ENCODE results near the gene LCT. TPM values are rescaled to one million over a fixed set of nuclear protein-coding genes. Genes with fewer than 3 reads are reported as not detected.

Gene LCT
- polyA plus RNA-seq, 4 donors, result 37.0 to 332 (median 73.6) TPM

DNA sequence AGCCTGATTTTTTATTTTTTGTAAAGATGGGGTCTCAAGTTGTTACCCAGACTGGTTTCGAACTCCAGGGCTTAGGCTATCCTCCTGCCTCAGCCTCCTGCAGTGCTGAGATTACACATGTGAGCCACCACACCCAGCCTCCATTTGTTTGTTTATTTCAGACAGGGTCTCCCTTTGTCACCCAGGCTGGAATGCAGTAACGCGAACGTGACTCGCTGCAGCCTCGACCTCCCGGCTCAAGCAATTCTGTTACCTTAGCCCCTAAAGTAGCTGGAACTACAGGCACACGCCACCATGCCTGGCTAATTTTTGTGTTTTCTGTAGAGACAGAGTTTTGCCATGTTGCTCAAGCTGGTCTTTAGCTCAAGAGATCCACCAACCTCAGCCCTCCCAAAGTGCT lies 68.1 kb downstream of the LCT start:
- peaks cover 9 to 56% (median 18%) of the 10 kb centered on the region in 3 donors for H3K36me3 ChIP-seq (ENCODE audit: control insufficient read depth in 3 of 3, insufficient read depth in 2 of 3, low read depth in 1 of 3, low read length in 3 of 3)
- H3K27ac ChIP-seq (ENCODE audit: low read depth in 1 of 3, low read length in 2 of 3), result no peak overlapping the region
- DNase-seq (no peak), FAIRE-seq (no peak)
- no peak overlapping the region for H3K4me3 ChIP-seq (ENCODE audit: low read depth in 1 of 3, low read length in 3 of 3)
- H3K4me1 ChIP-seq (ENCODE audit: control insufficient read depth in 3 of 3, insufficient read depth in 2 of 3, low read depth in 1 of 3, low read length in 2 of 3), result no peaks in the 10 kb centered on the region
- peaks cover 0 to 6% of the 10 kb centered on the region in 2 donors for H3K9me3 ChIP-seq (ENCODE audit: control insufficient read depth in 2 of 2, insufficient read depth in 1 of 2, low read depth in 1 of 2, low read length in 1 of 2)
- WGBS, 3 donors, result 96 to 100% (median 97%) methylated on average over 8 of the region's 8 CpGs
- H3K27me3 ChIP-seq (ENCODE audit: control insufficient read depth in 3 of 3, insufficient read depth in 3 of 3, low read length in 3 of 3), result no peaks in the 10 kb centered on the region

DNA sequence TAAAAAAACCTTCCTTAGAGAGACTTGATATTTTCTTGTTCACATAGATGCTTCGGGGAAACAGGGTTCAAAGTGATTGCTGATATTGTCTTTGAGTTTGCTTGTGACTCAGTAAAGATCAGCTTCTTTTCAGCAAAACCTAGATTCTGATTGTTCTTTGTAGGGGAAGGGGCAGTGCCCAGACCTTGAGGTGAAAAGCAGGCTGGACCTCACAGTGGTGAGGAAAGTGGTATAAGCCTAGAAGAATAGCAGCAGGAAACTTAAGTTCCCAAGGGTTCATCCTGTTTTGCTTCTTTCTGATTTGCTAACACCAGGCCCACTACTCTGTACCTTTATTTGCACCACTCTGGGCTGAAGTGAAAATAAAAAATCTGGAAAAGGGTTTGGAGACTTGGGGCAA lies 74.5 kb downstream of the LCT start:
- no peak for FAIRE-seq
- Histone ChIP-seq H3K9me3 (ENCODE audit: control insufficient read depth in 2 of 2, insufficient read depth in 1 of 2, low read depth in 1 of 2, low read length in 1 of 2) (no peaks in the 10 kb centered on the region), H3K36me3 (ENCODE audit: control insufficient read depth in 3 of 3, insufficient read depth in 2 of 3, low read depth in 1 of 3, low read length in 3 of 3) (peaks cover 11 to 51% (median 13%) of the 10 kb centered on the region in 3 donors)

DNA sequence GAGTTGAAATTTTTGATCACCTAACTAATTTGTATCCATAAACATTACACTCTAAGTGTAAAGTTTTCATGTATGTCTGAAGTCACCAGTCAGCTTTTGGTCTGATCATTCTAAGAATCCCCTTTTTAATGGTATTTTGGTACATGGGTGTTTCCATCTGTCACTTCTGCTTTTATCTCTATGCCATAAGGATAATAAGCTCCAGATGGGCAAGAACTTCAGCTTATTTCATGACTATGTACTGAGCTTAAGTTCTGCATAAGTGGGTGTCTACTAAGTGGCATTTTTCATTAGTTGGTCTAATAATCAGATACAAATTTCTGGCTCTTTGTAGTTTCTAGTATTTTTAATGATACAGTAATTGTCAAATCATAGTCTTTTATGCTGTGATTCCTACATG lies 75.0 kb downstream of the LCT start:
- FAIRE-seq, result no peak
- H3K9me3 ChIP-seq (ENCODE audit: control insufficient read depth in 2 of 2, insufficient read depth in 1 of 2, low read depth in 1 of 2, low read length in 1 of 2), result no peaks in the 10 kb centered on the region
- H3K27me3 ChIP-seq (ENCODE audit: control insufficient read depth in 3 of 3, insufficient read depth in 3 of 3, low read length in 3 of 3), result no peaks in the 10 kb centered on the region
- H3K4me1 ChIP-seq (ENCODE audit: control insufficient read depth in 3 of 3, insufficient read depth in 2 of 3, low read depth in 1 of 3, low read length in 2 of 3), result no peaks in the 10 kb centered on the region
- no peak overlapping the region for H3K4me3 ChIP-seq (ENCODE audit: low read depth in 1 of 3, low read length in 3 of 3)
- DNase-seq, result no peak
- H3K36me3 ChIP-seq (ENCODE audit: control insufficient read depth in 3 of 3, insufficient read depth in 2 of 3, low read depth in 1 of 3, low read length in 3 of 3), result peaks cover 13 to 49% (median 13%) of the 10 kb centered on the region in 3 donors
- no peak overlapping the region for H3K27ac ChIP-seq (ENCODE audit: low read depth in 1 of 3, low read length in 2 of 3)

More for the DNA sequence above, 74.5 kb downstream of the LCT start:
- WGBS, 3 donors, result 93 to 97% (median 94%) methylated on average over 1 of the region's 1 CpG
- H3K4me3 ChIP-seq (ENCODE audit: low read depth in 1 of 3, low read length in 3 of 3), result no peak overlapping the region
- H3K27me3 ChIP-seq (ENCODE audit: control insufficient read depth in 3 of 3, insufficient read depth in 3 of 3, low read length in 3 of 3), result no peaks in the 10 kb centered on the region
- no peak for DNase-seq
- no peak overlapping the region for H3K27ac ChIP-seq (ENCODE audit: low read depth in 1 of 3, low read length in 2 of 3)
- H3K4me1 ChIP-seq (ENCODE audit: control insufficient read depth in 3 of 3, insufficient read depth in 2 of 3, low read depth in 1 of 3, low read length in 2 of 3), result no peaks in the 10 kb centered on the region

DNA sequence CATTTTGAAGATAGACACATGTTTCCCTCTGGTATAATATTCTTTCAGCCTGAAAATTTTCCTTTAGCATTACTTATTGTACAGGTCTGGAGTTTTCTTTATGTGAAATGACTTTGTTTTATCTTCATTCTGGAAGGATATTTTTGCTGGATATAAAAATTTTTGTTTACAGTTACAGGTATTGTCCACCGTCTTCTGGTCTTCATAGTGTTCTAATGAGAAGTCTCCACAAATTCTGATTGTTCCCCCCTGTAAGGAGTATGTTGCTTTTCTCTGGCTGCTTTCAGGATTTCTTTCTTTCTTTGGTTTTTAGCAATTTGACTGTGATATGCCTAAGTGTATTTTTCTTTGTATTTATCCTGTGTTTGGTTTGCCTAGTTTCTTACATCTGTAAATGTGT lies 80.3 kb downstream of the LCT start:
- no peak for FAIRE-seq
- DNase-seq, result no peak
- 96 to 99% (median 96%) methylated on average over 1 of the region's 1 CpG for WGBS, 3 donors
- H3K4me3 ChIP-seq (ENCODE audit: low read depth in 1 of 3, low read length in 3 of 3), result no peak overlapping the region
- no peaks in the 10 kb centered on the region for H3K9me3 ChIP-seq (ENCODE audit: control insufficient read depth in 2 of 2, insufficient read depth in 1 of 2, low read depth in 1 of 2, low read length in 1 of 2)
- H3K27ac ChIP-seq (ENCODE audit: low read depth in 1 of 3, low read length in 2 of 3), result no peak overlapping the region
- H3K27me3 ChIP-seq (ENCODE audit: control insufficient read depth in 3 of 3, insufficient read depth in 3 of 3, low read length in 3 of 3), result no peaks in the 10 kb centered on the region
- H3K4me1 ChIP-seq (ENCODE audit: control insufficient read depth in 3 of 3, insufficient read depth in 2 of 3, low read depth in 1 of 3, low read length in 2 of 3), result no peaks in the 10 kb centered on the region
- H3K36me3 ChIP-seq (ENCODE audit: control insufficient read depth in 3 of 3, insufficient read depth in 2 of 3, low read depth in 1 of 3, low read length in 3 of 3), result peaks cover 14 to 37% (median 21%) of the 10 kb centered on the region in 3 donors

DNA sequence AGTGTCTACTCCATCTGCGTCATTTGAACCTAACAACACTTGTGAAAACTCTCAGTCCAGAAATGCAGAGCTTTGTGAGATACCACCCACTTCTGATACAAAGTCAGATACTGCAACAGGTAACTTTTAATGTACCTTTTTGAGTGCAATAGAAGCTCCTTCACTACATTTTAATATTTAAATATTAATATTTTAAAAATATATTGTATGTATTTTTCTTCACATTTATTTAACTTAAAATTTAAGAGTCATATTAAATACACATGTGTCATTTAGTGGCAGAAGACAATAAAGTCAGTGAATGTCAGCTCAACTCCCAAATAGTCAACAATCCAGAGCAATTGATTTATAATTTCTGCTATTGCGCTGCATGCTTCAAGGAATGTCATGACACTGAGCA lies 81.4 kb downstream of the LCT start:
- peaks cover 9 to 40% (median 20%) of the 10 kb centered on the region in 3 donors for H3K36me3 ChIP-seq (ENCODE audit: control insufficient read depth in 3 of 3, insufficient read depth in 2 of 3, low read depth in 1 of 3, low read length in 3 of 3)
- no peaks in the 10 kb centered on the region for H3K27me3 ChIP-seq (ENCODE audit: control insufficient read depth in 3 of 3, insufficient read depth in 3 of 3, low read length in 3 of 3)
- H3K4me1 ChIP-seq (ENCODE audit: control insufficient read depth in 3 of 3, insufficient read depth in 2 of 3, low read depth in 1 of 3, low read length in 2 of 3), result no peaks in the 10 kb centered on the region
- H3K4me3 ChIP-seq (ENCODE audit: low read depth in 1 of 3, low read length in 3 of 3), result no peak overlapping the region
- H3K9me3 ChIP-seq (ENCODE audit: control insufficient read depth in 2 of 2, insufficient read depth in 1 of 2, low read depth in 1 of 2, low read length in 1 of 2), result no peaks in the 10 kb centered on the region
- FAIRE-seq (peak; percentile 39), DNase-seq (no peak)
- no peak overlapping the region for H3K27ac ChIP-seq (ENCODE audit: low read depth in 1 of 3, low read length in 2 of 3)
- WGBS, 3 donors, result 97 to 99% (median 97%) methylated on average over 2 of the region's 2 CpGs

DNA sequence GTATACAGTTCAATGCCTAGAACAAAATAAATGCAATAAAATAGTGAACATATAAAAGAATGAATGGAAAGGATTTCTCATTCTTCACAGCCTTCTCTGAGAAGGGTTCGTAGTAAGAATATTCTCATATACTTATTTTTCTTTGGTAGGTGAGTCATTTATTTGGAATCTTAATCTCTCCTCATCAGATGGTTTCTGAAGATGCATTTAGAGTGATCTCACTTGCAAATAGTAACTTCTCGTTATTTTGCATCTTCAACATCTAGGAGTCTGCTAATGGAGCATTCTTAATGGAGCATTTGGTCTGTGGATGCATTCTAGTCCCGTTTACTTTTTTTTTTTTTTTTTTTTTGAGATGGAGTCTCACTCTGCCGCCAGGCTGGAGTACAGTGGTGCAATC lies 91.4 kb downstream of the LCT start:
- H3K27me3 ChIP-seq (ENCODE audit: control insufficient read depth in 3 of 3, insufficient read depth in 3 of 3, low read length in 3 of 3), result no peaks in the 10 kb centered on the region
- no peaks in the 10 kb centered on the region for H3K9me3 ChIP-seq (ENCODE audit: control insufficient read depth in 2 of 2, insufficient read depth in 1 of 2, low read depth in 1 of 2, low read length in 1 of 2)
- H3K4me1 ChIP-seq (ENCODE audit: control insufficient read depth in 3 of 3, insufficient read depth in 2 of 3, low read depth in 1 of 3, low read length in 2 of 3), result peaks cover 0 to 5% (median 2%) of the 10 kb centered on the region in 3 donors
- WGBS, 3 donors, result 83 to 88% (median 87%) methylated on average over 4 of the region's 4 CpGs
- no peak for DNase-seq
- no peak overlapping the region for H3K27ac ChIP-seq (ENCODE audit: low read depth in 1 of 3, low read length in 2 of 3)
- no peak overlapping the region for H3K4me3 ChIP-seq (ENCODE audit: low read depth in 1 of 3, low read length in 3 of 3)
- peaks cover 0 to 20% (median 12%) of the 10 kb centered on the region in 3 donors for H3K36me3 ChIP-seq (ENCODE audit: control insufficient read depth in 3 of 3, insufficient read depth in 2 of 3, low read depth in 1 of 3, low read length in 3 of 3)
- FAIRE-seq, result no peak

DNA sequence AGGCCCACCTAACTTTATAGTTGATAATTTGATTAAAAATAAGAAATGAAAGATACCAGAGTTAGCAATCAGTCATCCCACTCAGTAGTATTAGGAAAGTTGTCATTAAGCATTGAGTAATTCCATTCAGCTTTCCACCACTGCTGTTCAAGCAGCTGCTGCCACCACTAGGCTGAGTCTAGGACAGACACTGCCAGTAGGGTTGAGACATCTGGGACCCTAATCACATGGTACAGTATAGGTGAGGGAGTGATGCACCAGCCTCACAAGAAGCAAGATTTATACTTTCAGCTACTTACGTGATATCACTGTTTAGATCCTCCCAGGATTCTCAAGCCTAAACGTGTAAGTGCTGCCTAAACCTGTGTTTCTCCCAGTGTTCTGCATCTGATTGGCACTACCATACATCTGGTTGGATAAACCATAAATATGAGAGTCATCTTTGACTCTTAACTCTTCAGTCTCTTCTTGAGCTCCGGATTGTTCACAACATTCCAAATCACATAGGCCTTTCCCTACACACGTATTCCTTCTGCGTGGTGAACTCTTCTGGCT lies 92.1 kb downstream of the LCT start:
- WGBS, 3 donors, result 70 to 86% (median 74%) methylated on average over 5 of the region's 5 CpGs
- Histone ChIP-seq H3K36me3 (ENCODE audit: control insufficient read depth in 3 of 3, insufficient read depth in 2 of 3, low read depth in 1 of 3, low read length in 3 of 3) (peaks cover 0 to 16% (median 11%) of the 10 kb centered on the region in 3 donors), H3K4me1 (ENCODE audit: control insufficient read depth in 3 of 3, insufficient read depth in 2 of 3, low read depth in 1 of 3, low read length in 2 of 3) (peaks cover 0 to 5% (median 2%) of the 10 kb centered on the region in 3 donors), H3K4me3 (ENCODE audit: low read depth in 1 of 3, low read length in 3 of 3) (no peak overlapping the region), H3K9me3 (ENCODE audit: control insufficient read depth in 2 of 2, insufficient read depth in 1 of 2, low read depth in 1 of 2, low read length in 1 of 2) (no peaks in the 10 kb centered on the region), H3K27me3 (ENCODE audit: control insufficient read depth in 3 of 3, insufficient read depth in 3 of 3, low read length in 3 of 3) (no peaks in the 10 kb centered on the region), H3K27ac (ENCODE audit: low read depth in 1 of 3, low read length in 2 of 3) (no peak overlapping the region)
- DNase-seq (peak; percentile 12 to 46), FAIRE-seq (no peak)

DNA sequence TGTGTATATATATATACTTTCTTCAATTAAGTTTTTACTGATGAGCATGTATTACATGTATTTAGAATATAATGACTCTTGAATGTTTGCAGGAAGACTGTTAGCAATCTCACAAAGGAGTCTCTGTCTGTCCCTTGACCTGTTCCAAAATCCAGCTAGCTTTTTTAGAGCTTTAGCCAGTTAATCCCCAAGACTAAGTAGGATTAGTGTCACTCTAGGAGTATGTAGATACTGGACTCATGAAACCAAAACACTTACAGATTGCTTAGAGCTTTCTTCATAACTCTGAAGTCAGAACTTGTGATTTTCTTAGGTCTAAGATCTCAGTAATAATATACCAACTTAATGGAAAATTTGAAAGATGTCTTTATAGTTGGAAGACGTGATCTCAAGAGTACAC lies 93.1 kb downstream of the LCT start:
- H3K27ac ChIP-seq (ENCODE audit: low read depth in 1 of 3, low read length in 2 of 3), result peak overlapping the region in 1 of 3 donors; percentile 93
- peaks cover 0 to 16% (median 6%) of the 10 kb centered on the region in 3 donors for H3K36me3 ChIP-seq (ENCODE audit: control insufficient read depth in 3 of 3, insufficient read depth in 2 of 3, low read depth in 1 of 3, low read length in 3 of 3)
- DNase-seq (no peak), FAIRE-seq (no peak)
- no peaks in the 10 kb centered on the region for H3K27me3 ChIP-seq (ENCODE audit: control insufficient read depth in 3 of 3, insufficient read depth in 3 of 3, low read length in 3 of 3)
- WGBS, 3 donors, result 58 to 85% (median 78%) methylated on average over 1 of the region's 1 CpG
- H3K9me3 ChIP-seq (ENCODE audit: control insufficient read depth in 2 of 2, insufficient read depth in 1 of 2, low read depth in 1 of 2, low read length in 1 of 2), result no peaks in the 10 kb centered on the region
- H3K4me3 ChIP-seq (ENCODE audit: low read depth in 1 of 3, low read length in 3 of 3), result peak overlapping the region in 1 of 3 donors; percentile 7
- peaks cover 0 to 5% (median 2%) of the 10 kb centered on the region in 3 donors for H3K4me1 ChIP-seq (ENCODE audit: control insufficient read depth in 3 of 3, insufficient read depth in 2 of 3, low read depth in 1 of 3, low read length in 2 of 3)

DNA sequence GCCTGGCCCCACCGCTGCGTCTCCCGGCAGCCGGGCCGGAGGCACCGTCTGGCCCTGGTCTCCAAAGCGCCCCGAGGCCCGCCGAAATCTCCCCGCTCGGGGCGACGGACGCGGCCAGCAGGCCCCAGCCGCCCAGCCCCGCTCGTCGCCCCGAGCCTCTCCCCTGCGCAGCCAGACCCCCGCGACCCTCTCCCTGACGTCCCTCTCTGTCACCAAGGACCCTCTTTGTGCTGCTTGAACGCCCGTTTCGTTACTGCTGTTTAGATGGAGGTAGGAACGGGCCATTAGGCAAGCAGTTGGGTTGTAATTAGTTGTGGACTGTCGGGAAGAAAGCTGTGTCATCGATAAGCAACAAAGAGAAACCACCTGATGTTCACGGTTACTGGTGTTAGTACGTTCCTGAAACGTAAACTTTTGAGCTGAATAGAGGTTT lies 94.6 kb downstream of the LCT start:
- no peaks in the 10 kb centered on the region for H3K27me3 ChIP-seq (ENCODE audit: control insufficient read depth in 3 of 3, insufficient read depth in 3 of 3, low read length in 3 of 3)
- FAIRE-seq (no peak), DNase-seq (peak; percentile 75 to 89)
- H3K4me3 ChIP-seq (ENCODE audit: low read depth in 1 of 3, low read length in 3 of 3), result peak overlapping the region; percentile 70 to 92 (median 87)
- WGBS, 3 donors, result 0 to 1% (median 0%) methylated on average over 27 to 34 of the region's 34 CpGs
- no peaks in the 10 kb centered on the region for H3K9me3 ChIP-seq (ENCODE audit: control insufficient read depth in 2 of 2, insufficient read depth in 1 of 2, low read depth in 1 of 2, low read length in 1 of 2)
- peak overlapping the region; percentile 93 to 100 (median 99) for H3K27ac ChIP-seq (ENCODE audit: low read depth in 1 of 3, low read length in 2 of 3)
- H3K4me1 ChIP-seq (ENCODE audit: control insufficient read depth in 3 of 3, insufficient read depth in 2 of 3, low read depth in 1 of 3, low read length in 2 of 3), result peaks cover 0 to 5% (median 2%) of the 10 kb centered on the region in 3 donors
- H3K36me3 ChIP-seq (ENCODE audit: control insufficient read depth in 3 of 3, insufficient read depth in 2 of 3, low read depth in 1 of 3, low read length in 3 of 3), result peaks cover 0 to 6% (median 1%) of the 10 kb centered on the region in 3 donors
